GM23338 (cell line): ENCODE results near the gene FAM168B. TPM values are rescaled to one million over a fixed set of nuclear protein-coding genes. Genes with fewer than 3 reads are reported as not detected.

ENCODE experiments used
- ATAC-seq: fragments of 200-7000 bp; cut with Tn5 transposase; 3 replicates; pipeline ENCODE4 v1.9.1; 2020
- DNase-seq: peaks from one replicate; pipeline ENCODE4 v3.0.0-alpha.2; 2015; ENCODE audit warnings: low spot score
- H2AFZ ChIP-seq: fragments of 200-600 bp; sonication (generic); 2 replicates; pipeline ENCODE4 v1.8.0; 2016; ENCODE audit warnings: antibody characterized with exemption, mild to moderate bottlenecking, moderate library complexity
- H3F3A ChIP-seq: fragments of 200-600 bp; sonication (generic); replicated peaks from 2 replicates; pipeline ENCODE4 v1.8.0; 2017; ENCODE audit warnings: antibody characterized with exemption, mixed run types, low read depth
- H3K27ac ChIP-seq: fragments of 200-600 bp; sonication (generic); 2 replicates; pipeline ENCODE4 v1.6.1; 2016; ENCODE audit warnings: low read depth
- H3K27me3 ChIP-seq: fragments of 200-600 bp; sonication (generic); 2 replicates; pipeline ENCODE4 v1.8.0; 2016; ENCODE audit warnings: mild to moderate bottlenecking, mixed run types, moderate library complexity; ENCODE audit not compliant: insufficient read depth
- H3K36me3 ChIP-seq: fragments of 200-600 bp; sonication (generic); 2 replicates; pipeline ENCODE4 v1.8.0; 2016; ENCODE audit warnings: mild to moderate bottlenecking; ENCODE audit not compliant: insufficient read depth
- H3K4me1 ChIP-seq: fragments of 200-600 bp; sonication (generic); 2 replicates; pipeline ENCODE4 v1.8.0; 2016; ENCODE audit warnings: mild to moderate bottlenecking, moderate library complexity; ENCODE audit not compliant: insufficient read depth
- H3K4me2 ChIP-seq: fragments of 200-600 bp; sonication (generic); 2 replicates; pipeline ENCODE4 v1.7.1; 2017; ENCODE audit warnings: mixed run types
- H3K4me3 ChIP-seq: fragments of 200-600 bp; sonication (generic); 2 replicates; pipeline ENCODE4 v1.6.1; 2016; ENCODE audit warnings: mixed run types
- H3K79me2 ChIP-seq: fragments of 200-600 bp; sonication (generic); replicated peaks from 2 replicates; pipeline ENCODE4 v1.8.0; 2017; ENCODE audit warnings: mild to moderate bottlenecking; ENCODE audit not compliant: insufficient read depth
- H3K9me2 ChIP-seq: fragments of 200-600 bp; sonication (generic); 2 replicates; pipeline ENCODE4 v1.8.0; 2017; ENCODE audit not compliant: insufficient read depth
- H4K20me1 ChIP-seq: fragments of 200-600 bp; sonication (generic); replicated peaks from 2 replicates; pipeline ENCODE4 v1.8.0; 2017; ENCODE audit warnings: mild to moderate bottlenecking; ENCODE audit not compliant: insufficient read depth
- H3K27ac Mint-ChIP-seq: 2 replicates; pipeline ENCODE4 v1.8.0; 2020; ENCODE audit warnings: inconsistent platforms, mild to moderate bottlenecking, moderate library complexity, mixed read lengths
- H3K27me3 Mint-ChIP-seq: 3 replicates; pipeline ENCODE4 v1.8.0; 2022; ENCODE audit warnings: low read depth, mild to moderate bottlenecking, moderate library complexity, mixed read lengths, inconsistent platforms; ENCODE audit not compliant: insufficient read depth, poor library complexity
- H3K36me3 Mint-ChIP-seq: 3 replicates; pipeline ENCODE4 v1.8.0; 2021; ENCODE audit warnings: low read depth, mild to moderate bottlenecking, inconsistent platforms, moderate library complexity, mixed read lengths
- H3K4me1 Mint-ChIP-seq: 3 replicates; pipeline ENCODE4 v1.8.0; 2020; ENCODE audit warnings: mild to moderate bottlenecking, inconsistent platforms, mixed read lengths
- H3K4me3 Mint-ChIP-seq: 3 replicates; pipeline ENCODE4 v1.8.0; 2021; ENCODE audit warnings: moderate library complexity, mild to moderate bottlenecking, inconsistent platforms, mixed read lengths
- H3K9me3 Mint-ChIP-seq: 3 replicates; pipeline ENCODE4 v1.8.0; 2020; ENCODE audit warnings: moderate library complexity, mild to moderate bottlenecking, inconsistent platforms, mixed read lengths
- CREB1 ChIP-seq: fragments of 250-450 bp; sonication (Bioruptor Pico); IDR thresholded peaks from 2 replicates; pipeline ENCODE4 v1.5.0; 2020; ENCODE audit warnings: low read depth, mild to moderate bottlenecking, moderate library complexity
- ETS1 ChIP-seq: IDR thresholded peaks from 2 replicates; pipeline ENCODE4 v1.6.1; 2016; ENCODE audit warnings: antibody characterized with exemption
- EZH2 ChIP-seq: fragments of 200-600 bp; sonication (generic); IDR thresholded peaks from one replicate; pipeline ENCODE4 v1.8.0; 2017; ENCODE audit warnings: antibody characterized with exemption, mild to moderate bottlenecking, low read depth; ENCODE audit not compliant: unreplicated experiment
- EZH2phosphoT487 ChIP-seq: fragments of 200-600 bp; sonication (generic); IDR thresholded peaks from one replicate; pipeline ENCODE4 v1.8.1; 2018; ENCODE audit warnings: antibody characterized with exemption; ENCODE audit not compliant: unreplicated experiment
- JUNB ChIP-seq: IDR thresholded peaks from one replicate; pipeline ENCODE4 v1.6.1; 2016; ENCODE audit warnings: antibody characterized with exemption; ENCODE audit not compliant: unreplicated experiment
- NANOG ChIP-seq: IDR thresholded peaks from 2 replicates; pipeline ENCODE4 v1.6.1; 2016; ENCODE audit warnings: antibody characterized with exemption, borderline replicate concordance
- ZNF114 ChIP-seq: fragments of 250-450 bp; sonication (Bioruptor Pico); IDR thresholded peaks from 2 replicates; pipeline ENCODE4 v1.5.0; 2020; ENCODE audit warnings: mild to moderate bottlenecking, moderate library complexity
- ZNF331 ChIP-seq: fragments of 250-450 bp; sonication (Bioruptor Pico); IDR thresholded peaks from 2 replicates; pipeline ENCODE4 v1.5.0; 2020; ENCODE audit warnings: low read depth, mild to moderate bottlenecking, moderate library complexity
- polyA plus RNA-seq: library from polyadenylated mRNA; unstranded; fragments of >200 nt; fragmentation: Nextera tagmentation; extraction: Ambion mirVana; gene quantifications from 2 replicates; pipeline ENCODE4 v1.2.1, GENCODE V29; 2016
- total RNA-seq: library from RNA; depleted of rRNA; stranded (reverse); fragments of >200 nt; shearing (Covaris generic); gene quantifications from 2 replicates; pipeline ENCODE4 v1.2.3, GENCODE V29; 2014; rRNA removed
- TF ChIP-seq, protein P1 (sequence below), 2 experiments: fragments of 200-600 bp in 1 of 2; sonication (generic) in 1 of 2; conservative IDR thresholded peaks; 2 replicates each; pipeline versions ENCODE4 v1.5.1 to v1.6.1; 2016 to 2017; ENCODE audit warnings: antibody characterized with exemption in 2 of 2, low read depth in 2 of 2, mild to moderate bottlenecking in 2 of 2, moderate library complexity in 1 of 2
- TF ChIP-seq, protein P2 (sequence below): fragments of 250-450 bp; sonication (Bioruptor Pico); IDR thresholded peaks from 2 replicates; pipeline ENCODE4 v1.5.0; 2020; ENCODE audit warnings: mild to moderate bottlenecking, moderate library complexity

Gene FAM168B
- total and polyA plus RNA-seq, 2 experiments from 2014 or later: 18.8 to 76.8 TPM

GRCh38 chr2:130998561-130998960 is 94.7 kb downstream of the FAM168B start:
- Histone ChIP-seq H3K4me1 (no peaks in the 10 kb centered on the region), H2AFZ (no peak overlapping the region), H3K27ac (no peak overlapping the region), H4K20me1 (no peaks in the 10 kb centered on the region; the same call in 1 of the 2 replicates), H3K79me2 (no peaks in the 10 kb centered on the region), H3K9me2 (no peaks in the 10 kb centered on the region), H3K4me3 (no peak overlapping the region), H3K27me3 (no peaks in the 10 kb centered on the region), H3K36me3 (no peaks in the 10 kb centered on the region), H3K4me2 (no peak overlapping the region), H3F3A (no peaks in the 10 kb centered on the region)
- DNase-seq (no peak), ATAC-seq (no peak)
- no peaks in the 10 kb centered on the region for H3K9me3 Mint-ChIP-seq
- TF ChIP-seq, protein P1, sequence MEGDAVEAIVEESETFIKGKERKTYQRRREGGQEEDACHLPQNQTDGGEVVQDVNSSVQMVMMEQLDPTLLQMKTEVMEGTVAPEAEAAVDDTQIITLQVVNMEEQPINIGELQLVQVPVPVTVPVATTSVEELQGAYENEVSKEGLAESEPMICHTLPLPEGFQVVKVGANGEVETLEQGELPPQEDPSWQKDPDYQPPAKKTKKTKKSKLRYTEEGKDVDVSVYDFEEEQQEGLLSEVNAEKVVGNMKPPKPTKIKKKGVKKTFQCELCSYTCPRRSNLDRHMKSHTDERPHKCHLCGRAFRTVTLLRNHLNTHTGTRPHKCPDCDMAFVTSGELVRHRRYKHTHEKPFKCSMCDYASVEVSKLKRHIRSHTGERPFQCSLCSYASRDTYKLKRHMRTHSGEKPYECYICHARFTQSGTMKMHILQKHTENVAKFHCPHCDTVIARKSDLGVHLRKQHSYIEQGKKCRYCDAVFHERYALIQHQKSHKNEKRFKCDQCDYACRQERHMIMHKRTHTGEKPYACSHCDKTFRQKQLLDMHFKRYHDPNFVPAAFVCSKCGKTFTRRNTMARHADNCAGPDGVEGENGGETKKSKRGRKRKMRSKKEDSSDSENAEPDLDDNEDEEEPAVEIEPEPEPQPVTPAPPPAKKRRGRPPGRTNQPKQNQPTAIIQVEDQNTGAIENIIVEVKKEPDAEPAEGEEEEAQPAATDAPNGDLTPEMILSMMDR (conservative IDR thresholded peaks at IDR 0.05; ENCODE audit: low read depth in 2 of 2): no peak
- TF ChIP-seq NANOG (no peak), CREB1 (CRISPR knock-in tag) (no peak), EZH2phosphoT487 (no peak), ZNF331 (CRISPR knock-in tag) (no peak), ETS1 (no peak), JUNB (no peak), ZNF114 (CRISPR knock-in tag) (no peak), EZH2 (no peak)
- TF ChIP-seq, protein P2, sequence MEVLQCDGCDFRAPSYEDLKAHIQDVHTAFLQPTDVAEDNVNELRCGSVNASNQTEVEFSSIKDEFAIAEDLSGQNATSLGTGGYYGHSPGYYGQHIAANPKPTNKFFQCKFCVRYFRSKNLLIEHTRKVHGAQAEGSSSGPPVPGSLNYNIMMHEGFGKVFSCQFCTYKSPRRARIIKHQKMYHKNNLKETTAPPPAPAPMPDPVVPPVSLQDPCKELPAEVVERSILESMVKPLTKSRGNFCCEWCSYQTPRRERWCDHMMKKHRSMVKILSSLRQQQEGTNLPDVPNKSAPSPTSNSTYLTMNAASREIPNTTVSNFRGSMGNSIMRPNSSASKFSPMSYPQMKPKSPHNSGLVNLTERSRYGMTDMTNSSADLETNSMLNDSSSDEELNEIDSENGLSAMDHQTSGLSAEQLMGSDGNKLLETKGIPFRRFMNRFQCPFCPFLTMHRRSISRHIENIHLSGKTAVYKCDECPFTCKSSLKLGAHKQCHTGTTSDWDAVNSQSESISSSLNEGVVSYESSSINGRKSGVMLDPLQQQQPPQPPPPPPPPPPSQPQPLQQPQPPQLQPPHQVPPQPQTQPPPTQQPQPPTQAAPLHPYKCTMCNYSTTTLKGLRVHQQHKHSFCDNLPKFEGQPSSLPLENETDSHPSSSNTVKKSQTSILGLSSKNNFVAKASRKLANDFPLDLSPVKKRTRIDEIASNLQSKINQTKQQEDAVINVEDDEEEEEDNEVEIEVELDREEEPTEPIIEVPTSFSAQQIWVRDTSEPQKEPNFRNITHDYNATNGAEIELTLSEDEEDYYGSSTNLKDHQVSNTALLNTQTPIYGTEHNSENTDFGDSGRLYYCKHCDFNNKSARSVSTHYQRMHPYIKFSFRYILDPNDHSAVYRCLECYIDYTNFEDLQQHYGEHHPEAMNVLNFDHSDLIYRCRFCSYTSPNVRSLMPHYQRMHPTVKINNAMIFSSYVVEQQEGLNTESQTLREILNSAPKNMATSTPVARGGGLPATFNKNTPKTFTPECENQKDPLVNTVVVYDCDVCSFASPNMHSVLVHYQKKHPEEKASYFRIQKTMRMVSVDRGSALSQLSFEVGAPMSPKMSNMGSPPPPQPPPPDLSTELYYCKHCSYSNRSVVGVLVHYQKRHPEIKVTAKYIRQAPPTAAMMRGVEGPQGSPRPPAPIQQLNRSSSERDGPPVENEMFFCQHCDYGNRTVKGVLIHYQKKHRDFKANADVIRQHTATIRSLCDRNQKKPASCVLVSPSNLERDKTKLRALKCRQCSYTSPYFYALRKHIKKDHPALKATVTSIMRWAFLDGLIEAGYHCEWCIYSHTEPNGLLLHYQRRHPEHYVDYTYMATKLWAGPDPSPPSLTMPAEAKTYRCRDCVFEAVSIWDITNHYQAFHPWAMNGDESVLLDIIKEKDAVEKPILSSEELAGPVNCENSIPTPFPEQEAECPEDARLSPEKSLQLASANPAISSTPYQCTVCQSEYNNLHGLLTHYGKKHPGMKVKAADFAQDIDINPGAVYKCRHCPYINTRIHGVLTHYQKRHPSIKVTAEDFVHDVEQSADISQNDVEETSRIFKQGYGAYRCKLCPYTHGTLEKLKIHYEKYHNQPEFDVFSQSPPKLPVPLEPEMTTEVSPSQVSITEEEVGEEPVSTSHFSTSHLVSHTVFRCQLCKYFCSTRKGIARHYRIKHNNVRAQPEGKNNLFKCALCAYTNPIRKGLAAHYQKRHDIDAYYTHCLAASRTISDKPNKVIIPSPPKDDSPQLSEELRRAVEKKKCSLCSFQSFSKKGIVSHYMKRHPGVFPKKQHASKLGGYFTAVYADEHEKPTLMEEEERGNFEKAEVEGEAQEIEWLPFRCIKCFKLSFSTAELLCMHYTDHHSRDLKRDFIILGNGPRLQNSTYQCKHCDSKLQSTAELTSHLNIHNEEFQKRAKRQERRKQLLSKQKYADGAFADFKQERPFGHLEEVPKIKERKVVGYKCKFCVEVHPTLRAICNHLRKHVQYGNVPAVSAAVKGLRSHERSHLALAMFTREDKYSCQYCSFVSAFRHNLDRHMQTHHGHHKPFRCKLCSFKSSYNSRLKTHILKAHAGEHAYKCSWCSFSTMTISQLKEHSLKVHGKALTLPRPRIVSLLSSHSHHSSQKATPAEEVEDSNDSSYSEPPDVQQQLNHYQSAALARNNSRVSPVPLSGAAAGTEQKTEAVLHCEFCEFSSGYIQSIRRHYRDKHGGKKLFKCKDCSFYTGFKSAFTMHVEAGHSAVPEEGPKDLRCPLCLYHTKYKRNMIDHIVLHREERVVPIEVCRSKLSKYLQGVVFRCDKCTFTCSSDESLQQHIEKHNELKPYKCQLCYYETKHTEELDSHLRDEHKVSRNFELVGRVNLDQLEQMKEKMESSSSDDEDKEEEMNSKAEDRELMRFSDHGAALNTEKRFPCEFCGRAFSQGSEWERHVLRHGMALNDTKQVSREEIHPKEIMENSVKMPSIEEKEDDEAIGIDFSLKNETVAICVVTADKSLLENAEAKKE (CRISPR knock-in tag): no peak
- no peak overlapping the region for H3K4me3 Mint-ChIP-seq
- no peaks in the 10 kb centered on the region for H3K36me3 Mint-ChIP-seq
- H3K27ac Mint-ChIP-seq: no peak overlapping the region
- peaks cover 2% of the 10 kb centered on the region for H3K27me3 Mint-ChIP-seq
- H3K4me1 Mint-ChIP-seq: no peaks in the 10 kb centered on the region; the same call in 2 of the 3 replicates

Other genes starting within 250 kb of the FAM168B start
- 95.5 and 99.2 TPM in 2 replicates for gene PLEKHB2, start 11.9 kb upstream of the FAM168B start, total RNA-seq
- 33.4 and 39.8 TPM in 2 replicates for gene PLEKHB2, start 11.9 kb upstream of the FAM168B start, polyA plus RNA-seq
- gene POTEE, start 116.1 kb upstream of the FAM168B start, total RNA-seq: 0.12 and 0.97 TPM in 2 replicates
- 0.50 and 0.79 TPM in 2 replicates for gene POTEE, start 116.1 kb upstream of the FAM168B start, polyA plus RNA-seq